ENCODE results near the gene CCDC13. TPM values are rescaled to one million over a fixed set of nuclear protein-coding genes. Genes with fewer than 3 reads are reported as not detected.

The CCDC13 gene
- total RNA-seq = 1.2 and 2.7 TPM in 2 replicates

GRCh38 chr3:42772670-42773408 lies at the start of gene CCDC13:
Gene CCDC13 (minus strand): TSS chr3:42773253. CDS start chr3:42758345, 14,908 bp downstream.

GRCh38 chr3:42809202-42809601 lies 36.1 kb upstream of the CCDC13 start, which contains the start of gene ACKR2:
Gene ACKR2 (plus strand): TSS chr3:42809445. CDS start chr3:42864503, 55,058 bp downstream.

GRCh38 chr3:42804106-42804830 lies 31.2 kb upstream of the CCDC13 start, which contains the start of gene HIGD1A:
Gene HIGD1A (minus strand): TSS chr3:42804490. CDS start chr3:42794253, 10,237 bp downstream.

Other genes with a start within 250 kb of the CCDC13 start
- gene SEC22C, start 191.3 kb downstream of the CCDC13 start, total RNA-seq = 62.1 and 76.2 TPM in 2 replicates
- gene SS18L2, start 182.4 kb downstream of the CCDC13 start, total RNA-seq = 23.3 and 29.4 TPM in 2 replicates
- gene NKTR, start 172.6 kb downstream of the CCDC13 start, total RNA-seq = 11.7 and 12.3 TPM in 2 replicates
- 12.1 and 12.8 TPM in 2 replicates for gene ZBTB47, start 119.6 kb downstream of the CCDC13 start, total RNA-seq
- gene KLHL40, start 87.7 kb downstream of the CCDC13 start, total RNA-seq = not detected in 2 replicates
- not detected in 2 replicates for gene HHATL, start 70.5 kb downstream of the CCDC13 start, total RNA-seq
- gene HIGD1A, start 31.2 kb upstream of the CCDC13 start, total RNA-seq = 134 and 168 TPM in 2 replicates
- under 0.01 and 0.50 TPM in 2 replicates for gene ACKR2, start 36.2 kb upstream of the CCDC13 start, total RNA-seq
- gene CYP8B1, start 102.6 kb upstream of the CCDC13 start, total RNA-seq = not detected in 2 replicates
- 1.0 and 1.3 TPM in 2 replicates for gene ZNF662, start 132.9 kb upstream of the CCDC13 start, total RNA-seq
- 0.50 and 1.2 TPM in 2 replicates for gene GASK1A, start 206.1 kb upstream of the CCDC13 start, total RNA-seq